IgD-negative memory B cell (primary cell): ENCODE results near the gene SEPTIN6. TPM values are rescaled to one million over a fixed set of nuclear protein-coding genes. Genes with fewer than 3 reads are reported as not detected.

Experiments
- H3K27ac Mint-ChIP-seq, 3 donors: one replicate each; pipeline ENCODE4 v1.8.0; 2020 to 2022; ENCODE audit warnings: mild to moderate bottlenecking in 3 of 3, mixed read lengths in 3 of 3, moderate library complexity in 1 of 3
- H3K27me3 Mint-ChIP-seq: one replicate; pipeline ENCODE4 v1.8.0; 2021; ENCODE audit warnings: mixed read lengths
- H3K36me3 Mint-ChIP-seq: one replicate; pipeline ENCODE4 v1.8.0; 2020; ENCODE audit warnings: mild to moderate bottlenecking, mixed read lengths
- H3K4me1 Mint-ChIP-seq, 3 donors: one replicate each; pipeline ENCODE4 v1.8.0; 2020 to 2022; ENCODE audit warnings: mixed read lengths in 3 of 3, mild to moderate bottlenecking in 1 of 3
- H3K4me3 Mint-ChIP-seq, 4 donors: one replicate each; pipeline ENCODE4 v1.8.0; 2020 to 2022; ENCODE audit warnings: mild to moderate bottlenecking in 4 of 4, mixed read lengths in 4 of 4, moderate library complexity in 3 of 4
- H3K9me3 Mint-ChIP-seq, 3 donors: one replicate each; pipeline ENCODE4 v1.8.0; 2020 to 2021; ENCODE audit warnings: mixed read lengths in 3 of 3, mild to moderate bottlenecking in 1 of 3
- polyA plus RNA-seq: library from polyadenylated mRNA; unstranded; fragments of 300-500 nt; fragmentation: Illumina TruSeq; gene quantifications from one replicate; pipeline ENCODE4 v1.2.3, GENCODE V29; 2021

The SEPTIN6 gene
- polyA plus RNA-seq, 1 donor from 2014 or later, result 241 TPM

- Mint-ChIP-seq H3K27me3 (no peaks in the 10 kb centered on the region), H3K4me3 (peak overlapping the region; percentile 18 to 84 (median 76)), H3K9me3 (no peaks in the 10 kb centered on the region)
Observed at GRCh38 chrX:119647552-119648420, 45.2 kb downstream of the SEPTIN6 start.

GRCh38 chrX:119647089-119647488 lies 45.9 kb downstream of the SEPTIN6 start:
- Mint-ChIP-seq H3K27ac (peak overlapping the region; percentile 83 to 96 (median 96)), H3K4me1 (peaks cover 23 to 32% (median 27%) of the 10 kb centered on the region in 3 donors), H3K4me3 (peak overlapping the region in 1 of 4 donors; percentile 58), H3K36me3 (peaks cover 8% of the 10 kb centered on the region), H3K27me3 (no peaks in the 10 kb centered on the region), H3K9me3 (no peaks in the 10 kb centered on the region)

More at GRCh38 chrX:119647552-119648420, 45.2 kb downstream of the SEPTIN6 start:
- H3K27ac Mint-ChIP-seq, result peak overlapping the region; percentile 83 to 96 (median 96)
- H3K36me3 Mint-ChIP-seq, result peaks cover 8% of the 10 kb centered on the region
- H3K4me1 Mint-ChIP-seq, result peaks cover 23 to 27% (median 26%) of the 10 kb centered on the region in 3 donors

- peaks cover 8% of the 10 kb centered on the region for H3K36me3 Mint-ChIP-seq
- no peaks in the 10 kb centered on the region for H3K9me3 Mint-ChIP-seq
- peaks cover 23 to 33% (median 27%) of the 10 kb centered on the region in 3 donors for H3K4me1 Mint-ChIP-seq
- H3K27me3 Mint-ChIP-seq, result no peaks in the 10 kb centered on the region
- H3K4me3 Mint-ChIP-seq, result peak overlapping the region in 2 of 4 donors; percentile 35 to 78
- H3K27ac Mint-ChIP-seq, result peak overlapping the region; percentile 40 to 84 (median 69)
Observed at GRCh38 chrX:119646515-119646914, 46.5 kb downstream of the SEPTIN6 start.

- H3K27ac Mint-ChIP-seq, result peak overlapping the region in 1 of 3 donors; percentile 9
- peaks cover 30 to 43% (median 36%) of the 10 kb centered on the region in 3 donors for H3K4me1 Mint-ChIP-seq
- H3K36me3 Mint-ChIP-seq, result peaks cover 8% of the 10 kb centered on the region
- no peaks in the 10 kb centered on the region for H3K9me3 Mint-ChIP-seq
- no peak overlapping the region for H3K4me3 Mint-ChIP-seq
- H3K27me3 Mint-ChIP-seq, result no peaks in the 10 kb centered on the region
Observed at GRCh38 chrX:119643696-119644095, 49.3 kb downstream of the SEPTIN6 start.

Other genes starting within 250 kb of the SEPTIN6 start
- gene SLC25A5, start 224.7 kb downstream of the SEPTIN6 start, polyA plus RNA-seq, result 298 TPM
- gene STEEP1, start 127.8 kb downstream of the SEPTIN6 start, polyA plus RNA-seq, result 24.0 TPM
- gene UBE2A, start 118.6 kb downstream of the SEPTIN6 start, polyA plus RNA-seq, result 65.2 TPM
- gene NKRF, start 86.7 kb downstream of the SEPTIN6 start, polyA plus RNA-seq, result 7.1 TPM
- gene SOWAHD, start 65.4 kb upstream of the SEPTIN6 start, polyA plus RNA-seq, result 36.1 TPM
- gene RPL39, start 98.5 kb upstream of the SEPTIN6 start, polyA plus RNA-seq, result 4,549 TPM
- gene UPF3B, start 159.8 kb upstream of the SEPTIN6 start, polyA plus RNA-seq, result 12.4 TPM
- gene RNF113A, start 178.6 kb upstream of the SEPTIN6 start, polyA plus RNA-seq, result 66.2 TPM
- gene NDUFA1, start 178.7 kb upstream of the SEPTIN6 start, polyA plus RNA-seq, result 249 TPM
- not detected for gene AKAP14, start 202.7 kb upstream of the SEPTIN6 start, polyA plus RNA-seq